Superior temporal gyrus (tissue), 1 donor: ENCODE results near the gene FOXB1.

ENCODE experiments used
- DNase-seq: peaks from one replicate; pipeline ENCODE4 v3.0.0-alpha.2; 2016; ENCODE audit errors: extremely low spot score

FOXB1 gene

DNA sequence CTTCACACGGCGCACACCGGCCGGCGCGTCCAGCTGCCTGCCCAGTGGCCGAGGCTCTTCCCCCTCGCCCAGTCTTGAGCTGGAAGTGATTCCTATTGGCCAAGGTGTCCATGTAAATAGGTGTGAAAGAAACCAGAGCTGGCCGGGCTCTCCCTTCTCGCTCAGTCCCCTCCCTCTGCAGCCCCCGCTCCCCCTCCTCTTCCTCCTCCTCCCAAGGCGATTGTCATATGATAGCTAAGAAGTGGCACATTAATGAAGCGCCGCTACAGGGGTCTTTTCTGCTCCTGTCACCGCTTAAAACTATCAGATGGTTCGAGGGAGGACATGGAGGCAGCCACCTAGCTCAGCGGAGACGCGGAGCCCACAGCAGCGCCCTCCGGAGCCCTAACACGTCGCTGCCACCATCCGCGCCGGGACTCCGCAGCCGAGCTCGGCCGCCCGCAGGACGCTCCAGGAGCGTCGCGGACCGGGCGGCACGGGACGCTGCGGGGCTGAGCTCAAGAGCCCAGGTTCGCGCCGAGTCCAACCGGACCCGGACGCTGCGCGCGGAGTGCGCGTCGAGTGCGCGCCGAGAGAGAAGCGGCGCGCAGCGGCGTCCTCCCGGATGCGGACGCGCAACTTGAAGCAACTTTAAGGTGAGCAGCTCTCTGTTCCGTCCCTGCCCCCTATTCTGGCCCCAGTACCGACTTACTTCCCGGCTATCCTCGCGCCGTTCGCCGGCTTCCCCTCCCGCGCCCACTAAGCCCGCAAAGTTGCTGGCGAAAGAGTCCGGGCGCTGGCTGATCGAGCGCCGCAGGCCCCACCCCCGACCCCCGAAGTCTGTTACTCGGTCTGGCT lies at the start of gene FOXB1:
FOXB1 (plus strand) TSS at position 303 of the 837 bp plus-strand sequence. CDS start 653 bp downstream, outside the sequence.
- DNase-seq, result no peak

DNA sequence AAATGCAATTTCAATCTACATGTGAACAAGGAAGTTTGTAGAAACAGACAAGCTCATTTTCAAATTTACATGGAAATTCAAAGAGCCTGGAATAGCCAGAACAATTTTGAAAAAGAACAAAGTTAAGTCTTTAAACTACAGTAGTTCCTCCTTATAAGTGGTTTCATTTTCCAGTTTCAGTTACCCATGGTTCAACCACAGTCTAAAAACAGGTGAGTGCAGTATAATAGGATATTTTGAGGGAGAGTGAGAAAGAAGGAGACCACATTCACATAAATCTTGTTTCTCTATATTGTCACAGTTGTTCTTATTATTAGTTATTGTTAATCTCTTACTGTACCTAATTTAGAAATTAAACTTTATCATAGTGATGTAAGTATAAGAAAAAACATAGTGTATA lies 45.8 kb upstream of the FOXB1 start:
- no peak for DNase-seq

DNA sequence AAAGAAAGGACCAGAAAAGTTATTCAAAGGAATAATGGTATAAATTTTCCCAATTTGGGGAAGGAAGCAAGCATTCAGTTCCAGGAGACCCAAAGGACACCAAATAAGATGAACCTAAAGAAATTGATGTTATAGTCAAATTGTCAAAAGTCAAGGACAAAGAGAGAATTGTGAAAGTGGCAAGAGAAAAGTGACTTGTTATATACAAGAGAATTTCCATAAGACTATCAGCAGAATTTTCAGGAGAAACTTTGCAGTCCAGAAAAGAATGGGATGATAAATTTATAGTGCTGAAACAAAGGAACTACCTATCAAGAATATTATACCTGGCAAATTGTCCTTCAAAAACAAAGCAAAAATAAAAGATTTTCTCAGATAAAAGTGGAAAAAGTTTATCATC lies 43.8 kb upstream of the FOXB1 start:
- no peak for DNase-seq

DNA sequence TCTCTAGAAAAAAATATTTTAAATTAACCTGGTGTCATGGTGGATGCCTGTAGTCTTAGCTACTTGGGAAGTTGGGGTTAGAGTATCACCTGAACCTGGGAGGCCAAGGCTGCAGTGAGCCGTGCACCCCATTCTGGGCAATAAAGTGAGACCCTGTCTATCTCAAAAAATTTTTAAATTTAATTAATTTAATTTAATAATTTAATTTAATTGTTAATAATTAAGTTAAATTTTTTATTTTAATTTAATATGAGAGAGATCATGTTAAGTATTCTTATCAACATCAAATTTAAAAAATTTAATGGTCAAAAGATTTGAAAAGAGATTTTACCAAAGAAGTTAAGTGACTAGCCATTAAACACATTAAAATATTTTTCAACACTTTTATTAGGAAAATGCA lies 40.8 kb upstream of the FOXB1 start:
- DNase-seq, result no peak

DNA sequence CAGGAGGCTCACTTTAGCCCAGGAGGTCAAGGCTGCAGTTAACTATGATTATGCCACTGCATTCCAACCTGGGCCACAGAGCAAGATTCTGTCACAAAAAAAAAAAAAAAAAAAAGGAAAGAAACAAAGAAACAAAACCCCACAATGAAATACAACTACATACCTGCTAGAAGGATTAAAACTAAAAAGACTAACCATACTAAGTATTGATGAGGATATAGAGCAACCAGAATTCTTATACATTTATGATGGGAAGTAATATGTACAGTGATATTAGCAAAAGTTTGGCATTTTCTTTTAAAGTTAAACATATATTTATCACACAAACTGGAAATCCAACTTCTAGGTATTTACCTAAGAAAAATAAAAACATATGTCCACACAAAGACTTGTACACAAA lies 40.2 kb upstream of the FOXB1 start:
- DNase-seq, result no peak

DNA sequence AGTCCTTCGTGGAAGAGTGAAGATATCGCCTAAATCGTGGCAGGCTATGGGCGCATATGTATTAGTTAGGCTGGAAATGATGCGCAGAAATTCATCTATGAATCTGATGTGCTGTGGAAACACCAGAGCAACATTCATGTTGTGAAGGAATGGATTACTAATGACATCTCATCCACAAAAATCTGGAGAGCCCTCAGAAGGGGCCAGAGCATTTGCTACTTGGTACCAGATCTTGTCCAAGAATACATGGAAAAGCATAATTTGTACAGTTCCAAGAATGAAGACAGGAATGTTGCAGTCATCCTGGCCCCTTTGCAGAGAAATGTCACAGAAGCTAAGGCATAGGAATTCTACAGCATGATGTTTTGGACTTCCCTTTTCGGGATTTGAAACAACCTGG lies 38.4 kb upstream of the FOXB1 start:
- DNase-seq, result no peak

DNA sequence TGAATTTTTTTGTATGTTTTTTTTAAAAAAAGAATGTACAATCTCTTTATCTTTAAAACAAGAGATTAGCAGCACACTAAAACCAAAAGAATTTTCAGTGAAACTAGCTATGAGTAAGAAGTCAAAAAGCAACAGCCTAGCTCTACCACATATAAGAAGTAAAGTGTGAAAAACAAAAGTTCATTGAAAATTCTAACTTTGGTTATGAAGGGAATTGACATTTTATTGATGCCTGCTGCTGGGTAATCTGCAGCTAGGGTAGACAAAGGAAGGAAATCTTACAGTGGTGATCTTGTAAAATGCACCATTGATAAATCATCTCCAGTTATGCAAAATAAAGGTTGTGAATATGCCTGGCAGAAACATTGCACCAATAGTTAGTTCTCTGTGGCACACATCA lies 37.8 kb upstream of the FOXB1 start:
- no peak for DNase-seq

DNA sequence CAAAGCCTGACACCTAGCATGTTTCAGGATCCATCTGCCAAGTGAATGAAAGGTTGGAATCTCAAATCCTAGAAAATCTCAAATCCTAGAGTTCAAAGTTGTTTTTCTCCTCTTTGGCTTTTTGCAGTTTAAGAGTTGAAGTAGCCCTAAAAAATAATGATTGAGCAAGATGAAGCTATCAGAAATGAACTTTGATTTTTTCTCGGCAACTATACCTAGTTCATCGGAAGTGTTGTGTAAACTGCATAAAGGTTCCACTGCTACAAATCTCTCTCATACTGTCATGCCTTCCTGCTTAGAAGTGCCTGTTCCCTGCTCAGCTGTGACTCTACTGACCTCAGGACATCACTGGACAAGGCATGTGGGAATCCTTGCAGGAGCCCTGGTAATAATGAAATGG lies 35.8 kb upstream of the FOXB1 start:
- no peak for DNase-seq

DNA sequence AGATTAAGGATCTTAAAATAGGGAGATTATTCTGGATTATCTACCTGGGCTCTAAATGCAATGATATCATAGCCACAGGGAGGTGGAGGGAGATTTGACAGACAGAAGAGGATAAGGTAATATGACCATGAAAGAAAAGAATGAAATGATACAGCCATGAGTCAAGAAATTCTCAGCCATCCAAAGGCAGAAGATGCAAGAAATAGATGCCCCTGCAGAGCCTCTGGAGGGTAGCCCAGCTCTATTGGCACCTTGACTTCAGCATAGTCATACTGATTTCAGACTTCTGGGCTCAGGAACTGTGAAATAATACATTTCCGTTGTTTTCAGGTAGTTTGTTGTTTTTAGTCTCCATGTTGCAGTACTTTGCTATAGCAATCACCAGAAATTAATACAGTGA lies 31.9 kb upstream of the FOXB1 start:
- DNase-seq, result no peak

DNA sequence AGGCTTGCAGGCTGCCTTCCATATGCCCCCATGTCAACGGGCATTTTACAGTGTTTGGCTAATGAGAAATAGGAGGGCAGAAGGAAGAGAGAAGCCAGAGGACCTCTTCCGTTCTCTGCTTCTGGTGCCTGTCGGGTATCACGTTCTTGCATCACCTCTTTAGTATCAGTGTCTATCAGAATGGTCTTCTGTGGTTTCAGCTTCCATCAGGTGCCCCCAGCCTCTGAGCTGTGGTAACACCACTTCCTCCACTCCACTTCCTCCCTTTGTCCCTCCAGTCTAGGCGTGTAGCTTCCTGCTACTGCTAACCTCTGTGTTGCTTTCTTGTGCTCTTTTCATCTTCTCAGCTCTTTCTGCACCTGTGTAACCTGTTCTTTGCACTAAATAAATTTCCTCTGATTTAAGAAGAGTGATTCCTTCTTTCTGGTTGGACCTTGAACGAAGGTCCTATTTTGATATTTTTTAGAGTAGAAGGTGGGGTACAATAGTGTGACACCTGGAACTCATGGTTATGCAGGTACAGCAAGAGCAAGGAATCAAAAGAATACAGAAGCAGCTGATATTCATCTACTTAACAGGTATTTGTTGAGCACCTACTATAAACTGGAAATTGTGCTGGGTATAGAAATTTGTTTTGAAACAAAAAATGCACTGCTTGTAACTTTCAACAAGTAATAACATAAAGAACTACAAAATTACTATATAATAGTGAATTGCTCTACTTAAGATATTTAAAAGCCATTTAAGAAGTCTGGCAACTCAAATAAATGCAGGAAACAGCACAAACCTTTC lies 27.4 kb upstream of the FOXB1 start:
- no peak for DNase-seq

DNA sequence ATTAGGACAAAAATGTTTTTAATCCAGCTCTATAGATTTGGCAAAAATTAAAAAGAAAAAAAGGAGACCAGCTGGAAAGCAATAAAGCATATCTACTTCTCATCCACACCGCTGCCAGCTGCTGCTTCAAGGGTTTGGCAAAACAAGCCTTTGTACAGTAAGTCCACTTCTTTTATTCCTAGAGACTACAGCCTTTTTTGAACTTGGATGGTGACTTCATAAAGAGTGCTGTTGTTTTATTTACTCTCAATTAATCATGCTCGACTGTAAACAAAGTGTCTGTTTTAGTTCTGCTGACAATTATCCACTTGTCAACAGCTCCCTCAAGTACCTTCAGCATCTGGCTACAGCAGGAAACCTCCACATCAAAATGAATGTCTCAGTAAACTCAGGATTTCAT lies 12.3 kb upstream of the FOXB1 start:
- DNase-seq, result no peak

DNA sequence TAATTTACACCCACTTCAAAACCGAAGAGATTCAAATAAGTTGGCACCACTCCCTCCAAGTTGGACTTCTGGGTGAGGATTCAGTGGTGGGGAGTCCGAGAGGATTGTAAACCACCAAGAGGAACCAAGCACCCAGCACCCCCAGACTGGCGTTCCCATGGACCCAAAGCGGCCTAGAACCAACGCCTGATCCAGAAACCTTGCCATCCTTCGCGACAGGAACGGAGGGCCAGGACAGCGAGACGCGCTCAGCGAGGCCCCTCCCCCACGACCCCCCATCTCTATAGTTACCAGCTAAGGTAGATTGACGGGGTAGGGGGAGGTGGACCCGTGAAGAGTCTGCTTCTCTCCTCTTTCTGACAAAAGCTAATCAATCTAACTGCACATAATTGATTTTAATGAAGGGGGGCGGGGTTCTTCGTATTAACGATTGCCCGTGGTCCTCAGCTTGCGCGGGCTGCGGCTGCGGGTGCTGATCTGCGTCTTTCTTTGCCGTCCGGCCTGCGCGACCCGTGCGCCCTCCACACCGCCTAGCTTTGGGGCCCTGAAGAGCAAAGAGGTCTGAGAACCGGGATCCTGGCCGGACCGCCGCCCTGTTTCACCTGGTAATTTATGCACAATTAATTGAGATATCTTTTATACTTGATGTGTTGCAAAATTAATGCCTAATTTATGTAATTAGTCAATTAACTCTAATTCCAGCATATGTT lies 10.9 kb upstream of the FOXB1 start:
- no peak for DNase-seq

DNA sequence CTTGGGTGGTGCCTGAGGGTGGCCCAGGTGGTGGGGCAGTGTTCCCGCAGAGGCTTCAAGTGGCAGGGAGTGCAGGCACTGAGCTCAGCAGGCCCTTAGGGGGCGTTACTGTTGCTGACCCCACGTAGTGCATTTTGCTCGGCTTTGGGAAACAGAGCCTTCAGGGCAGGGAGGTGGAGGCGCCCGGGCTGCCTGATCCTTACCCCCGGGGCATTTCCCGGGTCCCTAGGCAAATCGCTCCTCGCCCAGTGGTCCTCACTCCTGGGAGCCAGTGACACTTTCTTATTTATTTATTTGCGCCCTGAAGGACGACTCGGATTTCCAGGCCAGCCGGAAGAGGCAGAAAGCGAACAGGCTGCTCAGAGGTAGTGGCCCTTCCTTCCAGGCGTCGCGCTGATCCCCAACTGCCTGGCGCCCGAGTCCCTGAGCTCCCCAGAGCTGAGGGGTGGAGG lies 10.1 kb upstream of the FOXB1 start:
- no peak for DNase-seq

DNA sequence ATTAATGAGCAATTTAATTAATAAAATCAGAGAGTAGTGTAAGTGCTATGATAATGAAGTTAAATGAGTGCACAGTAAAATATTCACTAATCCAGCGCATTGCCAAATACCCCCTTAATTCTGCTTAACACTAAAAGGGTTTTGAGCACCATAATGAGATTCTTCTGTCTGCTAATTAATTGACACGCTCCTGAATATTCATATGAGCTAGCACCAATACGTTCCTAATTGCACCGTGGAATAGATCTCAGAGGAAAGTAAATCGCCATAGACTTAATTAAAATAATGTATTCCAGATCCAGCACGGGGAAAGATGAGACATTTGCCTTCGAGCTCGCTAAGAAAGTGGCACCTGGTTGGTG lies 9.6 kb upstream of the FOXB1 start:
- no peak for DNase-seq

DNA sequence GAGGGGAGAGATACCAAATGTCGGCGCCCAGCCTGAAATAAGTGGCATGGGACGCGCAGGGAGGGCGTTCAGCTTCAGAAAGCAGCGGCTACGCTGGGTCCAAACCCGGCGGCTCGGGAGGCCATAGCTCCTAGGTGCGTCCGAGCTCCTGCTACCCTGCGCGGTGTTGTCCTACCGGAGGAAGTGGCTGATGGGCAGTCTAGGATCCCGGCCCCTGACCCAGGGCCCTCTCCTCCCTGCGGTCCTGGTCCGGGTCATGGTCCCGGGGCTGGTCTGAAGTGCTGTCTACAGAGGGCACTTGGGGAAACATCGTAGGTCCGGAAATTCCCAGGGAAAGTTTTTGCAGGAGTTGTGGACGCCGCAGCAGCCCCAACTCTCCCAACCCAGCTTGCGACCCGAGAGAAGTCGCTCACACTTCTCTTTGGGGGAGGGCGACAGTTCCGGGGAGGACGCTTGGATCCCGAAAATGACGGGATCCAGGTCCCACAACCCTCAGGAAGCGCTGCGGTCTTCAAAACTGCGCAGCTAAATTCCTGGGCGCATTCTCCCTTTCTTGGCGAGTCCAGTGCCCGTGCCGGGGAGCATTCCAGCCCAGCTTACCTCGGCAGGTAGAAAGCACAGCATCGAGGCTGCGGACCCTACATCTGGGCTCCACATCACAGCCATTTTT lies 9.1 kb upstream of the FOXB1 start:
- DNase-seq, result no peak

DNA sequence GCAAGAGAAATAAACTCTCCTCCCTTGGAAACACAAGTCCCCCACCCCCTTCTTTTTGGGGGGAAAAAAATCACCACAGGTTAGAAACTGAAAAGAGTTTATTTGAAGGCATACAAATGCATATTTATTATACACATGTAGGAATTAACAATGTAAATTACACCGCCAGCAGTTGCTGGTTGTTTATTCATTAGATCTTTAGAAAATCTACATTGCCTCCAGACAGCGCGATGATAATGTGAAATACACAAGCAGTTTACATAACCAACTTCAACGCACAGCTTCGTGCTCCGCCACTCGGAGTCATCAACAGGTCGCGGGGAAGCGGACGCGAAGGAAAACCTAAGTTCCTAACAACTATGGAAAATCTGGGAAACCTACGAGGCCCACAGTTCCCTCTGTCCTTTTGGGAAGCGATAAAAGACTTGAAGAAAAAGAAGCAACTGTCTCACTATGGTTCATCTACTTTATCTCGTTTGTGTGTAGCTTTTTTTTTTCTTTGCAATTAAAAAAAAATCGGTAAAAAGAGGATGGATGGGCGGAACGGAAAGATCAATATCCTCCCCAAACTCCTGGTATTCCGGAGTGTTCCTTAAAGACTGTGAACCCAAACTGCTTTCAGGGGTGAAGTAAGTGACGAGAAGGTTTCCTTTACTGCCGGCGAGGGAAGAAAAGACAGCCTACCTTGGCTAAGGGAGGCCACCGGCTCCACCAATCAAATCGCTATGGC lies 8.4 kb upstream of the FOXB1 start:
- DNase-seq, result no peak

DNA sequence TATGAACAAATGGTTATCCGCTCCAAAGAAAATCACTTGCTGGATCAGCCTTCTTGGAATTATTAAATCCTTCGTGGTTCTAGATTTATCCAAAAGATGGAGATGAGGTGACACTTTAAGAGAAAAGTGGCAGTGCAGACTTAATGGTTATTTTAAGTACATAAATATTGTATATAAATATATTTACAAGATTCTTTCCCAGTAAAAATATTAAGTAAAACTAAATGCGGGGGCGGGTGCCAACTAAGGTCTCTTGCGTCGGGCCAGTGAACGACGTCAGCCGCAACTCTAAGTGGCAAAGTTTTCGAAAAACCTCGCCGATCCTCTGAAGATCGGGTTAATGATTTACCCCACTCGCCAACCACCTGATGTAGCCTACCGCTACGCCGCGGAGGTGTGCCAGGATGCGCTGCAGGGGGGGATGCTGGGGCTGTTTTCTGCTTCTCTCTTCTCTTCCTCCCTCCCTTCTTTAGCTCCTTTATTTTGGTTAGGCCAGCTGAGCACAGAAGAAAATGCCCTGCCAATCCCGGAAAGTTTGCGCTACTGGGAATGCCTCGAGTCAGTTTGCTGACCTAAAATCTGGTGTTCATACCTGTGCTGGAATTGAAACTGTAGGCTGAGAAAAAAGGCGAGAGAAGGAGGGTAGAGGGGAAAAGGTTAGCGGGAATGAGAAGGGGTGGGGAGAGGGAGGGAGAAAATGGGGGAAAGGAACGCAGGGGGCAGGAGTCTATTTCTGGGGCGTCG lies 7.6 kb upstream of the FOXB1 start:
- no peak for DNase-seq

DNA sequence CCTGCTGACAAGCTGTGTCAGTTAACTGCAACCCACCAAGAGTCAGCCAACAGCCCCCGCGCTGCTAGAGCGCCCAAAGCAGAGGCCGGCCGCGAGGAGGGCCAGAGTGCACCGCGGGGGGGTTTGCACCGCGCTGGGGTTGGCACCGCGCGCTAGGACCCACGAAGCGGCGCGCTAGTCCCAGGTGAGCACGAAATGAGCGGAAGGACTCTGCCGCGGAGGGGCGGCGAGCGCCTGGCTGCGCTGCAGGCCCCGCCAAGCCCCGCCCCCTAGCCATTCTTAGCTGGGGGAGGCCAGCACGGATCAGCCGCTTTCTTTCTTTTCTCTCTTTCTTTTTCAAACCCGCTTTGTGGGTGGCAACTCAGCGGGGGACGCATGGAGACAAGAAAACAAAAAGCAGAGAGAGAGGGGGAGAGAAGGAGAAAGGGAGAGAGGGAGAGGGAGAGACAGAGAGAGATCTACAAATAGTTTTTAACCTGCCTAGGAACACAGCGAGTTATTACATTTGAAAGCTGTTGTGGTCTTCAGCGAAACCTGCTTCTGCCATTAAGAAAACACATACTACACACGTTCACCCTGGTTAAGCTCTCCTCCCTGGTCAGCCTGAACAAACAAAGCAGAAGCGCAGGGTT lies 6.9 kb upstream of the FOXB1 start:
- DNase-seq, result no peak

DNA sequence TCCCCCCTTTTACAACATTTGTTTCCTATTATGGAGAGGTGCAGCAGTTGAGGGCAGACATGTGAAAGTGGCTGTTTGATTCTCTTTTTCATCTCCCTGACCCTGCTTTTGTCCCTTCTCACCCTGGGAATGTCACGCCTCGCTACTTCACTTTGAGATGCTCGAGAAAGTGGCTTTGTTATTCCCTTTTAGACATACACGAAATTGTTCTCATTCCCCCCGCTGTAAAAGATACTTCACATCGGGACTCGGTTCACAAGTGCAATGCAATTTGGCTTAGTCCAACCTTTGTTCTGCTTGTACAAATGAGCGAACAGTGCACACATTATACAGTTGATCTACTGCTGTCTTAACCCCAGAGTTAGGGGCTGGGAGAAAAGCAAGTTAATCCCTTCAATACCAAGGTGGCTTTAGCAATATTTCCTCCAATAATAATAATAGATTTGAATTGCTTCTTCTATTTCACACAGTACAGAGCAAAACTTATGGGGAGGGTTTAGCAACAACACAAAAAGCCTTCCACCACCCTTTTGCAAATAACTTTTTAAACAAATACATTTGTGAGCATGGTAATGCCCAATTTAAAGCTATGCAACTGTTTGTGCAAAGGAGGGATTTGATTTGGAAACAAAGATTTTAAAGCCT lies 5.7 kb upstream of the FOXB1 start:
- no peak for DNase-seq
